Ascending aorta (tissue), 2 donors: ENCODE data around the gene VEZF1. TPM values are rescaled to one million over a fixed set of nuclear protein-coding genes. Genes with fewer than 3 reads are reported as not detected.

Experiments
- DNase-seq, 2 donors: peaks; one replicate each; pipeline ENCODE4 v3.0.0-alpha.2; 2019; ENCODE audit warnings: low spot score in 2 of 2
- H3K27ac ChIP-seq, 2 donors: fragments of 200-600 bp; sonication (generic); one replicate each; pipeline ENCODE4 v1.5.1; 2016 to 2017; ENCODE audit warnings: mild to moderate bottlenecking in 1 of 2
- H3K27me3 ChIP-seq: fragments of 200-600 bp; sonication (generic); one replicate; pipeline ENCODE4 v1.5.1; 2017
- H3K36me3 ChIP-seq, 2 donors: fragments of 200-600 bp; sonication (generic); one replicate each; pipeline ENCODE4 v1.5.1; 2016
- H3K4me1 ChIP-seq, 2 donors: fragments of 200-600 bp; sonication (generic); one replicate each; pipeline ENCODE4 v1.5.1; 2016 to 2017; ENCODE audit warnings: mild to moderate bottlenecking in 1 of 2
- H3K4me3 ChIP-seq, 2 donors: fragments of 200-600 bp; sonication (generic); one replicate each; pipeline ENCODE4 v1.5.1; 2016 to 2017; ENCODE audit warnings: mild to moderate bottlenecking in 1 of 2
- H3K9me3 ChIP-seq, 2 donors: fragments of 200-600 bp; sonication (generic); one replicate each; pipeline ENCODE4 v1.5.1; 2016
- intact Hi-C: fragments of 100-400 bp; cut with DNase I; formaldehyde crosslinking; loops from one replicate; pipeline ENCODE4 v1.15.1; 2023
- total RNA-seq: library from RNA; depleted of rRNA; stranded (reverse); fragments of >200 nt; gene quantifications from one replicate; pipeline ENCODE4 v1.1.0, GENCODE V29; 2016
- TF ChIP-seq, protein P1 (sequence below), 3 experiments: fragments of 200-600 bp in 2 of 3; fragments of 450-650 bp in 1 of 3; sonication (generic) in 2 of 3; IDR thresholded peaks; one replicate each; pipeline ENCODE4 v1.5.1; 2016 to 2019; ENCODE audit warnings: antibody characterized with exemption in 3 of 3, mild to moderate bottlenecking in 1 of 3, moderate library complexity in 1 of 3

The VEZF1 gene
- total RNA-seq, 1 donor from 2014 or later: 47.4 TPM

DNA sequence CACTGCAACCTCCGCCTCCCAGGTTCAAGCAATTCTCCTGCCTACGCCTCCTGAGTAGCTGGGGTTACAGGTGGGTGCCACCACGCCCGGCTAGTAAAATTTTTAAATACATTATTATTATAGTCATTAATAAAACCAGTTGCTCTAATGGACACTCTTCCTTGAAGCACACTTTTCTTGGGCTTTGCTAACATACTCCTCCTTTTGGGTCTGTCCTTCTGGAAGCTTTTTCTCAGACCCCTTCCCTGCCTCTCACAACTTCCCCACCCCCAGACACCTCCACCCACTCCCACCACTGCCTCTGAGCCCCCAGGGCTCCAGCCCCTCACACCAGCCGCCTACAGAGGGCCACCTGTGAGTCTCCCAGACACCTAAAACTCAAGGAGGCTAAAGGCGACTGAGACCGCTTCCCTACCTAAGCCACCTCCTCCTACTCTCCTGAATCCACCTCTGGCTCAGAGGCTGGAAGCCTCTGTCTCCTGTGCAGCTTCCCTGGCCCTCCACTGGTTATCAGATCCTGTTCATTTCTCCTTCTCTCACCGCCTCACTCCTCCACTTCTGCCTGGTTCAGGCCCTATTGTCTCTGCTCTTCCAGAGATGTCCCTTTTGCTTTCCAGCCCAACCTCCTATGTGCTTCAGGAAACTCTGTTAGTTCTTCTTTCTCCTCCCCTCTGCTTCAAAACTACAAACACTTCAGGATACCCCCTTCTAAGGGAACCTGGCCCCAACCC, 30.8 kb downstream of the VEZF1 start:
- no peak overlapping the region for H3K27ac ChIP-seq
- H3K4me1 ChIP-seq: peaks cover 3 to 12% of the 10 kb centered on the region in 2 donors
- intact Hi-C loops: loop anchor here (2.0 kb wide), 1 partner anchor 88 kb away; no protein-coding TSS in a partner anchor

DNA sequence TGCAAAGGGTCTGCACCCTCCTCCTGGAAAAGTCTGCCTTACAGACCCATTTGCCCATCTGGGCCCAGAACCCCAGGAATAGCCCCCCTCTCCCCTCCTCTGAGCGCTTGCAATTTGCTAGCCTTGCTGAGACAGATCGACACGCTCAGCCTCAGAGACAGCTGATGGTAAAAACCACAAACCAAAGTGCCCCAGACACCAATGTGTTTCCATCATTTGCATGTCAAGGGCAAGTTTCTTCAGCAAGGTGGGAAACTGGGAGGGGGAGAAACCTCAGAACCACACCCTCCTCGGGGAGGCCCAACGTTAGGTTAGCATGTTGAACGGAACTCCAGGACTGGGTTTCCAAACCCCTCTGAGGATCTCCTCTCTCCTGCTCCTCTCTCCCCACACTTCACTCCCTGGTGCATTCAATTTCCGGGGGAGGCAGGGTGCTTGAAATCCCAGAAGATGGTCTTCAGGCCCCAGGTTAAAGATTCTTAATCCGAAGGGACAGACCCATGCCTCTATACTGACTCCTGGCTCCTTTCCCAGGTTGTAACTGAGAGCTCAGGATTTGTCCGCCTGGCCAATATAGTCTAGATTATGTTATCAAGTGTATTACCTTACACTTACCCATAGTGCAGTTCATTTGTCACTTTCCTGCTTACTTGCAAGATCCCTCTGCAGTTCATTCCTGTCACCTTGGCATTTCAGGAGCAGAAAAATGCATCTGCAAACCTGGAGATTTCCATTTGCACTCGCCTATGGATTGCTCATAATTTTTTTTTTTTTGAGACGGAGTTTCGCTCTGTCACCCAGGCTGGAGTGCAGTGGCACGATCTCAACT, 31.5 kb downstream of the VEZF1 start:
- intact Hi-C loops: loop anchor here (2.0 kb wide), 1 partner anchor 88 kb away; no protein-coding TSS in a partner anchor

More for the DNA sequence above, 30.8 kb downstream of the VEZF1 start:
- Histone ChIP-seq H3K36me3 (no peaks in the 10 kb centered on the region), H3K27me3 (no peaks in the 10 kb centered on the region), H3K4me3 (no peak overlapping the region), H3K9me3 (no peaks in the 10 kb centered on the region)
- peak in 1 of 2 donors; percentile 61 for DNase-seq
- TF ChIP-seq, protein P1, sequence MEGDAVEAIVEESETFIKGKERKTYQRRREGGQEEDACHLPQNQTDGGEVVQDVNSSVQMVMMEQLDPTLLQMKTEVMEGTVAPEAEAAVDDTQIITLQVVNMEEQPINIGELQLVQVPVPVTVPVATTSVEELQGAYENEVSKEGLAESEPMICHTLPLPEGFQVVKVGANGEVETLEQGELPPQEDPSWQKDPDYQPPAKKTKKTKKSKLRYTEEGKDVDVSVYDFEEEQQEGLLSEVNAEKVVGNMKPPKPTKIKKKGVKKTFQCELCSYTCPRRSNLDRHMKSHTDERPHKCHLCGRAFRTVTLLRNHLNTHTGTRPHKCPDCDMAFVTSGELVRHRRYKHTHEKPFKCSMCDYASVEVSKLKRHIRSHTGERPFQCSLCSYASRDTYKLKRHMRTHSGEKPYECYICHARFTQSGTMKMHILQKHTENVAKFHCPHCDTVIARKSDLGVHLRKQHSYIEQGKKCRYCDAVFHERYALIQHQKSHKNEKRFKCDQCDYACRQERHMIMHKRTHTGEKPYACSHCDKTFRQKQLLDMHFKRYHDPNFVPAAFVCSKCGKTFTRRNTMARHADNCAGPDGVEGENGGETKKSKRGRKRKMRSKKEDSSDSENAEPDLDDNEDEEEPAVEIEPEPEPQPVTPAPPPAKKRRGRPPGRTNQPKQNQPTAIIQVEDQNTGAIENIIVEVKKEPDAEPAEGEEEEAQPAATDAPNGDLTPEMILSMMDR (IDR thresholded peaks at IDR 0.05): no peak

DNA sequence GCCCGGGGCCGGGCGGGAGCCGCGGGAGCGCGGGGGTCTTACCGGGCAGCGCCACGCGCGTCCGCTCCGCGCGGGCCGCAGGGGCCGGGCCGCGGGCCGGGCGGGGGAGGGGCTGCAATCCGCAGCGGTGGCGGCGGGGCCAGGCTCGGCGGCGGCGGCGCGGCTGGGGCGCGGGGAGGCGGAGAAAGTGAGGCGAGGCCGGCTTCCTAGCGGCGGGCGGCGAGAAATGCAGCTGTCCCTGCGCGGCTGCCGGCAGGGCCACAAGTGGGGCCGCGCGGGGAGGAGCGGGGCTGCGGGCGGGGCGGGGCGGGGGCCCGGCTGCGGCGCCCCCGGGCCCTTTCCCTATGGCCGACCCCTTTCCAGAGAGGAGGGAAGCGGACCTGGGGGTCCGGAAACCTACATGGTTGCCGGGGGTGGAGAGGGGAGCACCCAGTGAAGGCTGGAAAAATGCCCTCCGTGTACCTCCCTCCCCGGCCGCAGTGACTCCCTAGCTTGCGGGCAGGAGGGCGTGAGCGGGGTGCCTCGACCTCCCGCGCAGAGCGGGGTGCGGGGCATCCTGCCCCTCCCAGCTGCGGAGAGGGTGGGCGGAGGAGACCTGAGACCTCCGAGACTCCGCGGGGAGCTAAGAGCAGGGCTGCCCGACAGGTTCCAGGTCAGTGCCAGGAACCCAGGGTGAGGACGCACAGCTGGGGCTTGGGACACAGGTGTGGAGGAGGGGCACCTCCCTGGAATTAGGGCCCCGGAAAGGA, 32.7 kb downstream of the VEZF1 start, which contains the start of gene CUEDC1:
Gene CUEDC1 (minus strand): TSS at position 230 of the 749 bp plus-strand sequence. CDS start 69,848 bp downstream, outside the sequence.
- Histone ChIP-seq H3K27ac (peak within 1 kb of the TSS; percentile 97 to 98), H3K4me3 (peak within 1 kb of the TSS; percentile 77 to 92), H3K9me3 (no peaks in the 10 kb centered on the region), H3K36me3 (no peaks in the 10 kb centered on the region), H3K4me1 (peaks cover 3 to 29% of the 10 kb centered on the region in 2 donors), H3K27me3 (no peaks in the 10 kb centered on the region)
- peak in 1 of 2 donors; percentile 88 for DNase-seq
- TF ChIP-seq, protein P1 (IDR thresholded peaks at IDR 0.05): peak; percentile 20 to 39 (median 38)
- intact Hi-C loops: loop anchor here (1.0 kb wide), 2 partner anchors 63 to 80 kb away; no protein-coding TSS in a partner anchor

More for the DNA sequence above, 31.5 kb downstream of the VEZF1 start:
- Histone ChIP-seq H3K4me3 (peak overlapping the region in 1 of 2 donors; percentile 77), H3K27me3 (no peaks in the 10 kb centered on the region), H3K36me3 (no peaks in the 10 kb centered on the region), H3K27ac (no peak overlapping the region), H3K9me3 (no peaks in the 10 kb centered on the region), H3K4me1 (peaks cover 3 to 17% of the 10 kb centered on the region in 2 donors)
- peak in 1 of 2 donors; percentile 43 for DNase-seq
- TF ChIP-seq, protein P1 (IDR thresholded peaks at IDR 0.05): no peak

DNA sequence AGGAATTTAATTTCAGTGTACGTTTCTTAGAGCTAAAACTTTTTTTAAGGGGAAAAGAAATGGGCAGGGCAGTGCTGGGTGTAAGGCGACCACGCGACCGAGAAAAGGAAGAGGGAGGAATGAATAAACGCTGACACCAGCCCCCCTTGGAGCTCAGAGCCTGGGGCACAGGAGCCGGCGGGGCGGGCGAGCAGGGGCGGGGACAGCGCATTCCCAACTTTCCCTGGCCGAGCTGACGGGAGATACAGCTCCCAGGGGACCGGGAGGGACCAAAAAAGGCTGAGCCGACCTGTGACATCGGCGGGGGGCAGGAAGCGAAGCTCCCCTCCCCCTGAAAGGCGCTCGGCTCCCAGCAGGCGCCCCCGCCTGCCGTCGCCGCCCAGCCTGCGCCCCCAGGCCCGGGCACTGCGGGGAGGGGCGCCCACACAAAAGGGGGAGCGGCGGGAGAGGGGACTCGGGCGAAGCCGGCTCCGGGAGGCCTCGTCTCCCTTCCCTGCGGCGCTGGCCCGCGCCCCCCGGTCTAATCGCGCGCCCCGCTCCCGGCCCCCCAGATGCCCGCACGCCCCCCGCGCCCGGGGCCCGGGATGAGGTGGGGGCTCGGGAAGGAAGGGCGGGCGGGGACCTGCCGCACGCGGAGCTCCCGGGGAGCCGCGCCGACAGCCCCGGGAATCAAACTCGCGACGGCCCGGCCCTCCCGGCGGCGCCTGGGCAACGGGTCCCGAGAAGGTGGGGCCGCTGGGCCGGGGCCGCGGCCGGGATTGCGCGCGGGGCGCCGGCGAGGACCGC, 33.5 kb downstream of the VEZF1 start:
- Histone ChIP-seq H3K36me3 (no peaks in the 10 kb centered on the region), H3K4me3 (peak overlapping the region; percentile 77 to 92), H3K27me3 (no peaks in the 10 kb centered on the region), H3K27ac (peak overlapping the region; percentile 97 to 98), H3K4me1 (peaks cover 3 to 35% of the 10 kb centered on the region in 2 donors), H3K9me3 (no peaks in the 10 kb centered on the region)
- TF ChIP-seq, protein P1 (IDR thresholded peaks at IDR 0.05): no peak
- intact Hi-C loops: loop anchor here (1.0 kb wide), 2 partner anchors 62 to 79 kb away; no protein-coding TSS in a partner anchor
- peak in 1 of 2 donors; percentile 91 for DNase-seq
